Adrenal gland (tissue), 12 donors: ENCODE measurements around the gene TXNDC2. TPM values are rescaled to one million over a fixed set of nuclear protein-coding genes. Genes with fewer than 3 reads are reported as not detected.
"Not testable (repeated sequence)": the region's sequence is repeated elsewhere in the genome, so short reads cannot be mapped to it uniquely, and the experiment has no call there.

ENCODE experiments used
- DNase-seq, 7 donors: peaks; one replicate each; pipeline ENCODE4 v3.0.0-alpha.2; 2019 to 2020
- H3K27ac ChIP-seq, 5 donors: fragments of 200-600 bp; sonication (generic) in 4 of 5; 1 replicate in 3 of 5; 2 replicates in 2 of 5; pipeline versions ENCODE4 v1.5.1 to v1.8.0; 2016 to 2020; ENCODE audit warnings: mild to moderate bottlenecking in 1 of 5
- H3K27me3 ChIP-seq: fragments of 200-600 bp; 2 replicates; pipeline ENCODE4 v1.8.0; 2021
- H3K36me3 ChIP-seq, 2 donors: fragments of 200-600 bp; replicated peaks in 1 of 2; 1 replicate in 1 of 2; 2 replicates in 1 of 2; pipeline versions ENCODE4 v1.5.1 to v1.8.0; 2018 to 2022
- H3K4me1 ChIP-seq, 2 donors: fragments of 200-600 bp; replicated peaks in 1 of 2; 1 replicate in 1 of 2; 2 replicates in 1 of 2; pipeline versions ENCODE4 v1.5.1 to v1.8.0; 2018 to 2021
- H3K4me3 ChIP-seq, 4 donors: fragments of 200-600 bp; sonication (generic) in 3 of 4; one replicate each; pipeline ENCODE4 v1.5.1; 2016 to 2018
- H3K9me3 ChIP-seq, 3 donors: fragments of 200-600 bp; sonication (generic) in 1 of 3; replicated peaks in 1 of 3; 1 replicate in 2 of 3; 2 replicates in 1 of 3; pipeline versions ENCODE4 v1.5.1 to v1.8.0; 2016 to 2021
- CTCF ChIP-seq, 6 experiments: fragments of 450-650 bp in 4 of 6; fragments of 200-600 bp in 2 of 6; sonication (generic) in 1 of 6; IDR thresholded peaks; 1 replicate in 5 of 6; 2 replicates in 1 of 6; pipeline versions ENCODE4 v1.5.1 to v1.8.0; 2016 to 2021; ENCODE audit warnings: antibody characterized with exemption in 6 of 6, mild to moderate bottlenecking in 2 of 6, moderate library complexity in 1 of 6
- POLR2A ChIP-seq, 2 donors: fragments of 450-650 bp; IDR thresholded peaks; one replicate each; pipeline ENCODE4 v1.6.1; 2017; ENCODE audit warnings: antibody characterized with exemption in 2 of 2, mild to moderate bottlenecking in 2 of 2, moderate library complexity in 1 of 2
- WGBS, 4 donors: extraction: QIAGEN DNeasy Blood & Tissue Kit in 2 of 4; methylation state at CpG; one replicate each; pipeline versions ENCODE4 v1.1.5 to v1.1.7; 2013 to 2017; 5-methylcytosine and 5-hydroxymethylcytosine counted together
- intact Hi-C, 2 donors: fragments of 100-400 bp; cut with DNase I; formaldehyde crosslinking; loops; one replicate each; pipeline versions ENCODE4 v1.14.1 to v1.15.0; 2022 to 2023
- polyA plus RNA-seq, 3 donors: library from polyadenylated mRNA; stranded (reverse); fragments of 200-250 nt in 2 of 3; fragments of 350-450 nt in 1 of 3; fragmentation: Illumina TruSeq in 1 of 3; extraction: RNeasy Lipid Tissue Mini Kit (QIAGEN cat#74804) in 1 of 3; gene quantifications; one replicate each; pipeline ENCODE4 v1.2.3, GENCODE V29; 2013 to 2014
- total RNA-seq, 9 donors: library from RNA; depleted of rRNA in 4 of 9; stranded (reverse); fragments of >200 nt in 4 of 9; fragments of 120-200 nt in 1 of 9; fragmentation: NEBNext Ultra II Directional in 1 of 9; extraction: Animal tissue kit (Norgen Biotek cat#: 25700) in 1 of 9; gene quantifications; one replicate each; pipeline versions ENCODE4 v1.1.0 to v1.2.4, GENCODE V29; 2013 to 2023
- donor health status: healthy with polysubstance abuse.
- donor health status: Bipolar disorder and iron deficiency.
- donor health status: DM: yes; HTN: yes; CAD: no.
- donor health status: DM: no; HTN: no; CAD: no.
- donor health status: DM: no; HTN: no; CAD: no.
- donor health status: DM: yes; HTN: yes; CAD: no.

The TXNDC2 gene
- total and polyA plus RNA-seq, 12 donors: 0.08 to 0.43 (median 0.22) TPM; not detected in 5

GRCh38 chr18:9886005-9886348 is 204 bp downstream of the TXNDC2 start:
- intact Hi-C loops: no loop called here
- DNase-seq: no peak
- TF ChIP-seq POLR2A (IDR thresholded peaks at IDR 0.05): no peak
- no peak for TF ChIP-seq CTCF (IDR thresholded peaks at IDR 0.05)
- Histone ChIP-seq H3K36me3 (no peaks in the 10 kb centered on the region), H3K4me1 (no peaks in the 10 kb centered on the region), H3K9me3 (no peaks in the 10 kb centered on the region), H3K27me3 (no peaks in the 10 kb centered on the region), H3K27ac (no peak overlapping the region), H3K4me3 (no peak overlapping the region)
- 92 to 97% (median 95%) methylated on average over 3 of the region's 3 CpGs for WGBS, 4 donors

DNA sequence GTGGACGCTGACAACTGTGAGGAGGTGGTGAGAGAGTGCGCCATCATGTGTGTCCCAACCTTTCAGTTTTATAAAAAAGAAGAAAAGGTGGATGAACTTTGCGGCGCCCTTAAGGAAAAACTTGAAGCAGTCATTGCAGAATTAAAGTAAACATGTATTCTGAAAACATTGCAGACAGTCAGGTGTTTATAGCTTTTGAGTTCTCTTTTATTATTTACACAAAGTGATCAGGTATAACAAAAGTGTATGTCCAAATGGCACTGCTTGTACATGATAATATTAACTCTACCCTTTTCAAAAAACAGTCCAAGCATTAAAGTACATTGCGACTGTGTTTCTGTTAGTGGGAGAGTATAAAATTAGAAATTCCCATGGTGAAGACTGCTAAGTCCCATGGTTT is 2.2 kb downstream of the TXNDC2 start:
- TF ChIP-seq POLR2A (IDR thresholded peaks at IDR 0.05) (no peak), CTCF (IDR thresholded peaks at IDR 0.05) (no peak)
- no peaks in the 10 kb centered on the region for H3K4me1 ChIP-seq
- WGBS, 4 donors: 95 to 97% (median 97%) methylated on average over 5 of the region's 5 CpGs
- no peak overlapping the region for H3K4me3 ChIP-seq
- no peaks in the 10 kb centered on the region for H3K36me3 ChIP-seq
- H3K27ac ChIP-seq: no peak overlapping the region
- no peaks in the 10 kb centered on the region for H3K27me3 ChIP-seq
- no peaks in the 10 kb centered on the region for H3K9me3 ChIP-seq
- no peak for DNase-seq
- intact Hi-C loops: no loop called here

GRCh38 chr18:9890196-9890595 is 4.4 kb downstream of the TXNDC2 start:
- TF ChIP-seq CTCF (IDR thresholded peaks at IDR 0.05) (no peak), POLR2A (IDR thresholded peaks at IDR 0.05) (no peak)
- Histone ChIP-seq H3K9me3 (no peaks in the 10 kb centered on the region), H3K4me3 (no peak overlapping the region), H3K36me3 (no peaks in the 10 kb centered on the region), H3K4me1 (no peaks in the 10 kb centered on the region), H3K27ac (no peak overlapping the region), H3K27me3 (no peaks in the 10 kb centered on the region)
- no peak for DNase-seq
- 79 to 86% (median 84%) methylated on average over 5 of the region's 5 CpGs for WGBS, 4 donors
- intact Hi-C loops: no loop called here

- H3K4me1 ChIP-seq: no peaks in the 10 kb centered on the region
- no peaks in the 10 kb centered on the region for H3K9me3 ChIP-seq
- DNase-seq: no peak
- no peaks in the 10 kb centered on the region for H3K27me3 ChIP-seq
- H3K27ac ChIP-seq: no peak overlapping the region
- intact Hi-C loops: no loop called here
- H3K36me3 ChIP-seq: no peaks in the 10 kb centered on the region
- TF ChIP-seq POLR2A (IDR thresholded peaks at IDR 0.05): no peak
- no peak for TF ChIP-seq CTCF (IDR thresholded peaks at IDR 0.05)
- H3K4me3 ChIP-seq: no peak overlapping the region
- WGBS, 4 donors: 83 to 88% (median 86%) methylated on average over 1 of the region's 1 CpG
Observed at GRCh38 chr18:9890957-9891356, 5.2 kb downstream of the TXNDC2 start.

- H3K4me3 ChIP-seq, H3K36me3 ChIP-seq, H3K4me1 ChIP-seq, intact Hi-C loops, H3K27ac ChIP-seq, H3K27me3 ChIP-seq, DNase-seq, H3K9me3 ChIP-seq: not testable (repeated sequence)
- WGBS, 4 donors: 81 to 86% (median 83%) methylated on average over 4 of the region's 4 CpGs
Observed at GRCh38 chr18:9891515-9891914, 5.7 kb downstream of the TXNDC2 start.
